Activated CD4-positive, alpha-beta T cell treated with anti-CD3 and anti-CD28 coated beads, Interleukin-2, amount 50 U/mL, for 16 hours (primary cell): ENCODE measurements around the gene SMTN.
"Not testable (repeated sequence)": the region's sequence is repeated elsewhere in the genome, so short reads cannot be mapped to it uniquely, and the experiment has no call there.

Experiments
- DNase-seq: peaks from one replicate; pipeline ENCODE4 v3.0.0-alpha.2; 2020

The SMTN gene

GRCh38 chr22:31080848-31081649, at the start of gene SMTN:
TSS of gene SMTN (plus strand) at chr22:31081318. CDS start at chr22:31083259, 1,941 bp downstream.
- peak; percentile 88 for DNase-seq

- no peak for DNase-seq
These were observed 44.2 kb upstream of the SMTN start for GRCh38 chr22:31036671-31037550.

DNA sequence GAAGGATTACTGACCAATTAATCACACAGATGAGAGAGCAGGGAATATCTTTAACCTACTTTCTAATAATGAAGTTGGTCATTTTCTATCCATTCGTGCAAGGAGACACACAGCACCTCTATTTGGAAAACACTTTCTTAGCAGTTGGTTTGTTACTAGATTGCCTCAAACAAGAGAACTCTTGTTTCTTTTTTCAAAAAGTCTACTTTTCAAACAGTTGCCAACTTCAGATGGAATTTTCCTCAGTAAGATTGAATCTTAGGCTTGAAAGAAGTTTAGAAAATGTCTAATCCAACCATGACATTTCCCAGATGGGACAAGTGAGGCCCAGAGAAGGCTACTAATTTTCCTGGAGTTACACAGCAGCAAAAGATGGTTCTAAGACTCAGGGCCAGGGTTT, 42.4 kb upstream of the SMTN start:
- no peak for DNase-seq

- DNase-seq = no peak
These were observed 41.7 kb upstream of the SMTN start for GRCh38 chr22:31039393-31039792.

- DNase-seq = no peak
These were observed 40.3 kb upstream of the SMTN start for GRCh38 chr22:31040542-31041398.

GRCh38 chr22:31044262-31044861, 36.8 kb upstream of the SMTN start:
- DNase-seq = no peak

GRCh38 chr22:31045900-31046538, 35.1 kb upstream of the SMTN start:
- DNase-seq = no peak

DNA sequence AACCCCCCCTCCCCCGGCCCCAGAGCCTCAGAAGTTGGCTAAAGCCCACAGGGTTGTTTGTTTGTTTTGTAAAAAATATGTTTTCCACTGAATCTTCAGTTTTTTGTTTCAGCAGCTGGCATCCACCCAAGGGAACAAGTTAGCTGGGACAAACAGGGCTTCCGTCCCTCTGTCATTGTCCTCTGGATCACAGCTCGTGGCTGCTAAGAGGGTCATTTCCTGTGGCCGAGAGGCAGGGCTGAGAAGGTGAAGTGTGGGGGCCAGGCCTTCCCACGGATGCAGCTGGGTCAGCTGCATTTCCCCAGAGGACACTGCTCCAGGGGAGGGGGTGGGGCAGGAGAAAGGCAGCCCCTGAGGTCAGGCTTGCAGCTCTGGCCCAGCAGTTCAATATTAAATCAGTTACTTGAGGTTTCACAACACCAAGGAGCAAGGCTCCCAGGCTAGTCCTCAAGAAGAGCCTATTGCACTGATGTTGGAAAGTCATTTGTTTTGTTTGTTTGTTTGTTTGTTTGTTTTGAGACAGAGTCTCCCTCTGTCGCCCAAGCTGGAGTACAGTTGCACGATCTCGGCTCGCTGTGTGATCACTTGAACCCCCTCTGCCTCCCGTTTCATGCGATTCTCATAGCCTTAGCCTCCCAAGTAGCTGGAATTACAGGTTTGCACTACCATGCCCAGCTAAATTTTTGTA, 34.4 kb upstream of the SMTN start:
- DNase-seq = no peak

DNA sequence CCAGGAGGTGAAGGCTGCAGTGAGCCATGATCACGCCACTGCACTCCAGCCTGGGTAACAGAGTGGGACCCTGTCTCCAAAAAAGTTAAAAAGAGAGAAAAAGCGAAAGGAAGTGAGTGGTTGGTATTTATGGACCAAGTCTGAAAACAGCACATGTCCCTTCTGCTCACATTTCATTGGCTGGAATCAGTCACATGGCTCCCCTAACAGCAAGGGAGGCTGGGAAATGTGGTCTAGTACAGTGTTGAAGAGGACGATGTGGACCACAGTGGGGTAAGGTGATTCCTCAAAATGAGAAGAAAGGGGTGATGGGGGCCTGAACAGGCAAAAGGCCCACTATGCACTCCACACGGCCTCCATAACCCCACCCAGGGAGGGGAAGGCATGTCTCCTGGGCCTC, 32.5 kb upstream of the SMTN start:
- DNase-seq = no peak

GRCh38 chr22:31049815-31050420, 31.2 kb upstream of the SMTN start:
- no peak for DNase-seq

DNA sequence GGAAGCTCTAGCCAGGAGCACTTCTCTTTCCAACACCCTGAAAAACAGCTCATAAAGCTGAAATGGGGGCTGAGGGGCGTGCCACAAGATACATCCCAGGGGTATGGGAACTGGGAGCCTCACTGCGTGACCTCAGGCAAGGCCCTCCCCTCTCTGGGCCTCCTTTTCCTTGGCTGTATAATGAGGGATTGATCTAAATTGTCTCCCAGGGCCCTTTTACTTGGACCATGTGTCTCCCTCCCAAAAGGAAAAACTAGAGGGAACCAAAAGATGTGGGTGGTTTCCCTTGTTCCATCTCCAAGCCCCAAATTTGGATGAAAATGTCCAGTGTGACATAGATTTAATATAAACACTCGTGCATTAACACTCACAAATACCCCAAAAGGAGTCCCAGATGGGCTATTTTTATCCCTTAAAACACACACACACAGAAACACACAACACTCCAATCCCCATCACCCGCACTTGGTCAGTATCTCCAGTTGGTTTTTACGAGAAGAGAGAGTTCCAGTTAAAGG, 25.9 kb upstream of the SMTN start:
- DNase-seq = no peak

- no peak for DNase-seq
These were observed 25.4 kb upstream of the SMTN start for GRCh38 chr22:31055635-31056159.

DNA sequence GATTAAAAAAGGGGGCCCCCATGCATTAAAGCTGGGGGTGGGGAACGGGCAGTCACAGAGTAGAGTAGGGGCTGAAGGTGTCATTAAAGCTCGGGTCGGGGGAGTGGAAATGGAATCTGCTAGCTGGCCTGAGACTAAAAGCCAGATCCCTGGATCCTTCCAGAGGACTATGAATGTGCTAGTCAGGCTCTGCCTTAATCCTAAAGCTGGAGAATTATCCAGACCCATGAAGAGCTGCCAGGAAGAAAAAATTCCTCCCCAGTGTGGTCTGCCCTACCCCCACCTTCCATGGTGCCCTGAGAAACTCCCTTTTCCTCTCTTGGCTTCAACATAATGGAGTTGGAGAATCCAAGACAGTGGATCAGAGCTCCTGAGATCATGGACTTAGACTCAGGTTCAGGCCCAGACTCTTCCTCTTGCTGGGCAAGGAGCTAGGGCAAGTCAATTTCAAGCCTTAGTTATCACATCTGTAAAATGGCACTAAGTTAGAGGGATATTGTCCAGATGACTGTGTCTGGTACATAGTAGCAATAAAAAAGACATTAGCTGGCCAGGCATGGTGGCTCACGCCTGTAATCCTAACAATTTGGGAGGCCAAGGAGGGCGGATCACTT, 24.0 kb upstream of the SMTN start:
- DNase-seq = no peak

DNA sequence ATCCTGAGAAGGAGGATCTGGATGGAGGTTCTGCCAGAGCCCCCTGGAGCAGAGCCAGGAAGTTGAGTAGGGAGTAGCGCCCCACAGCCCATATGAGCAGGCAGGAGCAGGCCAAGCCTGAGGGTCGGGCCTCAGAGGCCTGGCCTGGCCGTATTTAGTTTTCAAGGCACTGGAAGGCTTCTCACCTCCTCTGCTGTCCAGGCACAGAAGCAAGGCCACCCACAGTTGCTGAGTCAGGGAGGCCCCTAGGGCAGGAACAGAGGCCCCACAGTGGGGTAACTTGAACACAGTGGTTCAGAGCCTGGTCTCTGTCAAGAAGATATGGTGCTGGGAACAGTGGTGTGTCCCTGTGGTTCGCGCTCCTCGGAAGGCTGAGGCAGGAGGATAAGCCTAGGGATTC, 21.5 kb upstream of the SMTN start:
- DNase-seq = not testable (repeated sequence)

- no peak for DNase-seq
These were observed 18.4 kb upstream of the SMTN start for GRCh38 chr22:31062566-31063230.

GRCh38 chr22:31064369-31064768, 16.7 kb upstream of the SMTN start:
- no peak for DNase-seq

GRCh38 chr22:31068970-31069369, 12.1 kb upstream of the SMTN start:
- no peak for DNase-seq

DNA sequence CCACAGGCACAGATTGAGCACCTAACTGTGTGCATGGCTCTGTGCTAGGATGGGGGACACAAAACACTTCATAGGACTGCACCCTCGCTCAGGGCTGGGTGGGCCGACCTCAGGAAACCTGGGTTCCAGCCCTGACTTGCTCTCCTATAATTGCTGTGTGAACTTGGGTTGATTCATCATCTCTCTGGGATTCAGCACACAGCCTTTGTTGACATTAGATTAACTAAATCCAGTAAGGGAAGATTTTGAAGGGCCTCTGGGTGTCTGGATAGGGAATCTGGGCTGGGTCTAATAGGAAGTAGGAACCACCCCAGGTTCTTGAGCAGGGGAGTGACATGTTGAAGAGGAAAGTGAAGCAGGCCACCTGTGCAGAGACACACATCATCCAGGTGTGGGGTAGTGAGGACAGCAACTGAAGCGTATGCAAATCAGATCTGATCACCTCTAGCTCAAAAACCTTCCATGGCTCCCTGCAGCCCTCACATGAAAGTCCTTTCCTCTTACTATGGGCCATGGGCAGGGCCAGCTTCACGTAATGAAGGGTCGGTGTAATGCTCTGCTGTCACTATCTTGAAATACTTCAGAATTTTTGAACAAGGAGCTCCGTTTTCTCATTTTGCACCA, 11.3 kb upstream of the SMTN start:
- not testable (repeated sequence) for DNase-seq

GRCh38 chr22:31073125-31073524, 8.0 kb upstream of the SMTN start:
- not testable (repeated sequence) for DNase-seq
